BE2C (cell line): ENCODE data around the gene TBC1D8.

Experiments
- DNase-seq: peaks from one replicate; pipeline ENCODE4 v3.0.0-alpha.2; 2020
- H3K27me3 ChIP-seq: fragments of 250-450 bp; sonication (Bioruptor Pico); 2 replicates; pipeline ENCODE4 v1.5.1; 2020; ENCODE audit warnings: mild to moderate bottlenecking
- H3K36me3 ChIP-seq: fragments of 250-450 bp; sonication (Bioruptor Pico); 2 replicates; pipeline ENCODE4 v1.5.1; 2020; ENCODE audit warnings: mild to moderate bottlenecking
- H3K4me1 ChIP-seq: fragments of 250-450 bp; sonication (Bioruptor Pico); 2 replicates; pipeline ENCODE4 v1.5.1; 2020
- H3K4me3 ChIP-seq: 2 replicates; pipeline ENCODE4 v1.5.1; 2011; ENCODE audit warnings: low read depth, low read length
- H3K9me3 ChIP-seq: fragments of 250-450 bp; sonication (Bioruptor Pico); 2 replicates; pipeline ENCODE4 v1.5.1; 2020
- CTCF ChIP-seq: IDR thresholded peaks from 2 replicates; pipeline ENCODE4 v1.5.1; 2012; ENCODE audit warnings: mild to moderate bottlenecking, low read depth, low read length

Gene TBC1D8

DNA sequence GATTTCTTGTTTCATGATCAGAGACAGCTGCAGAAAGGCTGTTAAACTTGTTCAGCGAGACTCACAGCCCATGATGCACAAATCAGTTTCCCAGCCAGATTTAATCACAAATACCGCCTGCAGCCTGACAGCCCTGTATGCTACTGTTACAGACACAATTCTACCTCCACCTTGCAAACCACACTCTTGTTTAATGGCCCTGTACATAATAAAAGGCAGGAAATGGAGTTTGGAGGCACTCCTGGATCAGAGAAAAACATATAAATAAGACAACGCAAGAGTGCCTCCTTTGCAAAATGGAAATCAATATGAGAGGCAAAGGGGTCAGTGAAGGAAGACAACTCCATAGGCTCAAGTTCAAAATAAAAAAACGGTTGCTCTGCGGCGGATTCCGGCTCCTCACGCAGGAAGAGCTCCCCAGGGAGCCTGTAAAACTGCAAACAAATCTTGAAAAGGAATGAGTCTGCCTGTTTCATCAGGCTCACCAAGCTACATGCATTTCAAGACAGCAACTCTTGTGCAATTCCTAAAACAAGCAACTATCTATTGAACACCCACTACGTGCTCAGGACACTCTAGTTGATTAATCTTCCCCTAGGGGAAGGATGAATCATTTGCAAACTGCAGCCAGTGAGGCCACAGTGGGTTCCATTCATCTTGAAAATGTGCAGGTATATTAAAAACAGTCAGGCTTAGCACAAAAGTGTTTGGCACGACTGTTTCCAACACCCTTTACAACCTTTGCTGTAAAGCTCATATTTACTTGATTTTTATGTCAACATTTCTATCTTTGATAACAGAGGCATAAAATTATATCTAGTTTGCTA, 37.5 kb downstream of the TBC1D8 start:
- no peaks in the 10 kb centered on the region for H3K27me3 ChIP-seq
- peaks cover 12% of the 10 kb centered on the region for H3K4me1 ChIP-seq
- H3K36me3 ChIP-seq: no peaks in the 10 kb centered on the region
- H3K4me3 ChIP-seq: peak overlapping the region; percentile 25
- TF ChIP-seq CTCF: no peak
- DNase-seq: peak; percentile 17
- no peaks in the 10 kb centered on the region for H3K9me3 ChIP-seq

GRCh38 chr2:101112772-101113157, 38.4 kb downstream of the TBC1D8 start:
- no peak overlapping the region for H3K4me3 ChIP-seq
- no peak for DNase-seq

DNA sequence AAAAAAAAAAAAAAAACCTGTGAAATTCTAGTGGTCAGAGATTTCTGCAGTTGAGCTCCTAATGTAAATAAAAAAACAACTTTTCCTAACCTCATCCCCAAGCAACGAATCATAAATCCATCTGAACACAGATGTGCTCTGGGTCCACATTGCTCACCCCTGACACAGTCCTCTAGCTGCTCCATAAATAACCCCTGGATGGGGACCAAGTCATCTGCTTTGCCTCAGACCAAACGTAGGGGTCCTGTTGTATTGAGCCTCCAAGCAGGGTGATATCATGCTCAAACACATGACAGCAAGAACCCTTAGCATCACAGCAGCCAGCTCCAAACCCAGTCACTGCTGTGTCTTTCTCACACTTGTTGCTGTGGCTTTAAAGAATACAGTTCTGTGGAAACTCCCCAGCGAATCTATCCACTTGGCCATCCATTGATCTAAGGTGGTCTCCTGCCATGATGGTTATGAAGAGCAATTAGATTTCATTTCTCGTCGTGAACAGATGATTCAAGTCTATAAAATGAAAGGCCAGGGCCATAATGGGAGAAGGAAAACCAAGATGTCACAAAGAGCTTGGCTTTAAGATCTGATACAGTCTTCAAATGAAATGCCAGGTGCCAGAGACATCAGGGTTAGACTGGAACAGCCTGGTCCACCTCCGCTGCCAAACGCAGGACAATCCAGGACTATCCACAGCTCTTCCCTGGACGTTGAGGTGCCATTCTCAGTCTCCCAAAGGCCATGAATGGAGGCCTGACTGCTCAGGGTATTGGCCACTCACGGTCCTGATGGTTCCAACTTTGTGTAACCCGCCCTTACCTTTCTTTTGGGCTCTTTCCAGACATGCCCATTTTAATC, 39.0 kb downstream of the TBC1D8 start:
- H3K4me3 ChIP-seq: no peak overlapping the region
- TF ChIP-seq CTCF: no peak
- no peaks in the 10 kb centered on the region for H3K27me3 ChIP-seq
- peak; percentile 37 for DNase-seq
- peaks cover 12% of the 10 kb centered on the region for H3K4me1 ChIP-seq
- H3K9me3 ChIP-seq: no peaks in the 10 kb centered on the region
- H3K36me3 ChIP-seq: no peaks in the 10 kb centered on the region

More at GRCh38 chr2:101112772-101113157, 38.4 kb downstream of the TBC1D8 start:
- no peaks in the 10 kb centered on the region for H3K36me3 ChIP-seq
- peaks cover 12% of the 10 kb centered on the region for H3K4me1 ChIP-seq
- TF ChIP-seq CTCF: no peak
- no peaks in the 10 kb centered on the region for H3K27me3 ChIP-seq
- no peaks in the 10 kb centered on the region for H3K9me3 ChIP-seq

DNA sequence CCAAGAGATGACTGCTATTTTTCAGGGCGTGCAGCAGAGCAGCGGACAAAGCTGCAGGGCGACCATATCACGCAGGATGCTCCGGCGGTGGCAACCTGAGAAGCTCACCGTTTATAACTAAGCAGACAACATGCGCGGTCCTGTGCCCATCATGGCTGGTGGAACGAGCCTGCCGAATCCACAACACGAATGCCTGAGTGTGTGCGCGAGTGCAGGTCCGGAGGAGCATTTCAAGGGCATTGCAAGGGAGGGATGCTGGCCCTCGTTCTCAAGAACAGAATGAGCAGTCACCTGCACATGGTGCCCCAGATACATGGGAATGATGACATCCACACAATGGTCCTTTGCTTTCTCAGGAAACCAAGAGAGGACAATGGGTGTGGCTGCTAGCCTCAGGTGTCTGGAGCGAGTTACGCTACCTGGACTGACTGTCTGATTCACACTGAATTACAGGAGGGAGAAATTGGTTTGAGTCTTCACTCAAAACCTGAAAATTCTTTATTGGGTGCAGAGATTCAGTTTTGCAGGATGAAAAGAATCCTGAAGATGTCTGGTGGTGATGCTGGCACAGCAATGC, 39.8 kb downstream of the TBC1D8 start:
- peaks cover 12% of the 10 kb centered on the region for H3K4me1 ChIP-seq
- no peak overlapping the region for H3K4me3 ChIP-seq

DNA sequence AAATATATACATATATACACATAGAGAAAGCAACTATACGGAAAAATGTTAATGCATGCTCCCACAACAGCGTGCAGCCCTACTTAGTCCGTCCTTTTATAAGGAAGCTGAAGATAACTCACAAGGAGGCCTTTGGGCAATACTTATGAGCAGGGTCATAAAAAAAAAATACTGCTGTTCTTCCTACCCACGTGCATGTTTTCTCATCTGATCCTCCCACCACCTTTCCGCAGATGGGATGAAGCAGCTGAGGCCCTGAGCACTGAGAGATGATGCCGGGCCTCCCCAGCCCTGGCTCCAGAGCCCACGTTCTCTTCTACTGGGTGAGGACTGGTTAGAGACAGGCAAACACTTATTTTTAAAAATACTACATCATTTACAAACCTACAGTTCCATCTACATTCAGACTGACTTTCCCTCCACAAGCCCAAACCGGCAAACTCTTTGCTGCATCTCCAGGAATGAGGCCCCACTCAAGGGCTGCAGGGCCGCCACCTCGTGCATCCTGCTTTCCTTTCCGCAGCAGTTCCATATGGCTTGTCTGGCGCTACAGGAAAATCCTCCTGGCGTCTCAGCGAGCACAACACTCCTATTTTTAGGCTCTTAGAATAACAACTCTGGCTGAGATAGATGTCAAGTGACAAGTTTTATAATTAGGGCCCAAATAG, 41.6 kb downstream of the TBC1D8 start:
- no peak for TF ChIP-seq CTCF
- Histone ChIP-seq H3K36me3 (no peaks in the 10 kb centered on the region), H3K27me3 (no peaks in the 10 kb centered on the region), H3K4me1 (peaks cover 12% of the 10 kb centered on the region), H3K9me3 (no peaks in the 10 kb centered on the region), H3K4me3 (no peak overlapping the region)
- no peak for DNase-seq

More for the DNA sequence above, 39.8 kb downstream of the TBC1D8 start:
- Histone ChIP-seq H3K9me3 (no peaks in the 10 kb centered on the region), H3K36me3 (no peaks in the 10 kb centered on the region), H3K27me3 (no peaks in the 10 kb centered on the region)
- no peak for TF ChIP-seq CTCF
- no peak for DNase-seq
